ENCODE data around the gene PSMB11.

The PSMB11 gene

GRCh38 chr14:23058654-23059504 is 16.9 kb downstream of the PSMB11 start:
- in situ Hi-C loops (cut with HindIII; ENCODE audit: low pct_unique_long_range_greater_than_20kb, low sequenced_read_pairs) = no loop called here
- DNase-seq (ENCODE audit: low read depth in 1 of 2, low spot score in 1 of 2) = no peak
- no peak for TF ChIP-seq JUND (IDR thresholded peaks at IDR 0.05; ENCODE audit: low read depth)

- in situ Hi-C loops (cut with HindIII; ENCODE audit: low pct_unique_long_range_greater_than_20kb, low sequenced_read_pairs) = no loop called here
- no peak for TF ChIP-seq JUND (IDR thresholded peaks at IDR 0.05; ENCODE audit: low read depth)
- DNase-seq (ENCODE audit: low read depth in 1 of 2, low spot score in 1 of 2) = no peak
These were observed 18.7 kb downstream of the PSMB11 start for GRCh38 chr14:23060536-23061260.

DNA sequence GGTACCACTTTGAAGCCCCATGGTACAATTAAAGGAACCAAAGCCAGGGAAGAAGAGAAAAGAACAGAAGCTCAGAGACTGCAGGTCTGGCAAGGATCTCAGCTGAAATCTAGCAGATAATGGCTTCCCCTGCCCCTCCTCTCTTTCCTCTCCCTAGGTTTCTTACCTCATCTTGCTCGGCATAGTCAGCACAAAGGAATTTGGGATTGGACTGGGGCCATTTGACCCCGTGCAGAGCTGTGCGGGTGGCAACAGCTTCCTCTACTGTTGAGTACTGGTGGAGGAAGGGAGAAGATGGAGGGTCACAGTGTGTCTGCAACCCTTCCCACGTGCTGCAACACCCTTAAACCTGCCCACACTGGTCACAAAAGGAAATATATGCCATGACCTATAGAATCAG is 20.0 kb downstream of the PSMB11 start:
- in situ Hi-C loops (cut with HindIII; ENCODE audit: low pct_unique_long_range_greater_than_20kb, low sequenced_read_pairs) = no loop called here
- TF ChIP-seq JUND (IDR thresholded peaks at IDR 0.05; ENCODE audit: low read depth) = 0 out of 2 replicates have a peak, but pooled peaks have one; percentile 39
- DNase-seq (ENCODE audit: low read depth in 1 of 2, low spot score in 1 of 2) = peak; percentile 49 to 65

GRCh38 chr14:23063601-23064000 is 21.6 kb downstream of the PSMB11 start:
- no peak for TF ChIP-seq JUND (IDR thresholded peaks at IDR 0.05; ENCODE audit: low read depth)
- in situ Hi-C loops (cut with HindIII; ENCODE audit: low pct_unique_long_range_greater_than_20kb, low sequenced_read_pairs) = no loop called here
- DNase-seq (ENCODE audit: low read depth in 1 of 2, low spot score in 1 of 2) = peak; percentile 44 to 72

DNA sequence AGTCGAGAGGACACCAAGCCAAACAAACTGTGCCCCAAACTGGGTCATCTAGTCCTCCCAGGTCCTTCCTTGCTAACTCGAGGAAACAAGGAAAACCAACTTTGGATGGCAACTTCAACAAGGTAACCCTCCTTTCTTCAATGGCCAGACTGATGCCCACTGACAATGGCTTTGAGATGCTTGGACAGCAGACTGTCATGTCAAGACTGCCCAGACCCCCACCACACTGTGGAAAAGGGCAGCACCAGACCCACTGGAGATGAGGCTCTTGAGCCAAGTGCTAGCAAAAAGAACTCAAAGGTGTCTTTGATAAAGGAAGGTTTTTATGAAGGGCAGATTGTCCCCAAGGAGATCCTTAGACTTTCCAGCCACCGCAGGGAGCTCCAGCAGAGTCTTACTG is 24.4 kb downstream of the PSMB11 start:
- in situ Hi-C loops (cut with HindIII; ENCODE audit: low pct_unique_long_range_greater_than_20kb, low sequenced_read_pairs) = no loop called here
- no peak for DNase-seq (ENCODE audit: low read depth in 1 of 2, low spot score in 1 of 2)
- no peak for TF ChIP-seq JUND (IDR thresholded peaks at IDR 0.05; ENCODE audit: low read depth)

GRCh38 chr14:23066855-23067744 is 25.1 kb downstream of the PSMB11 start:
- TF ChIP-seq JUND (IDR thresholded peaks at IDR 0.05; ENCODE audit: low read depth) = no peak
- in situ Hi-C loops (cut with HindIII; ENCODE audit: low pct_unique_long_range_greater_than_20kb, low sequenced_read_pairs) = no loop called here
- no peak for DNase-seq (ENCODE audit: low read depth in 1 of 2, low spot score in 1 of 2)

GRCh38 chr14:23067847-23068788 is 26.1 kb downstream of the PSMB11 start:
- no peak for DNase-seq (ENCODE audit: low read depth in 1 of 2, low spot score in 1 of 2)
- in situ Hi-C loops (cut with HindIII; ENCODE audit: low pct_unique_long_range_greater_than_20kb, low sequenced_read_pairs) = no loop called here
- no peak for TF ChIP-seq JUND (IDR thresholded peaks at IDR 0.05; ENCODE audit: low read depth)

DNA sequence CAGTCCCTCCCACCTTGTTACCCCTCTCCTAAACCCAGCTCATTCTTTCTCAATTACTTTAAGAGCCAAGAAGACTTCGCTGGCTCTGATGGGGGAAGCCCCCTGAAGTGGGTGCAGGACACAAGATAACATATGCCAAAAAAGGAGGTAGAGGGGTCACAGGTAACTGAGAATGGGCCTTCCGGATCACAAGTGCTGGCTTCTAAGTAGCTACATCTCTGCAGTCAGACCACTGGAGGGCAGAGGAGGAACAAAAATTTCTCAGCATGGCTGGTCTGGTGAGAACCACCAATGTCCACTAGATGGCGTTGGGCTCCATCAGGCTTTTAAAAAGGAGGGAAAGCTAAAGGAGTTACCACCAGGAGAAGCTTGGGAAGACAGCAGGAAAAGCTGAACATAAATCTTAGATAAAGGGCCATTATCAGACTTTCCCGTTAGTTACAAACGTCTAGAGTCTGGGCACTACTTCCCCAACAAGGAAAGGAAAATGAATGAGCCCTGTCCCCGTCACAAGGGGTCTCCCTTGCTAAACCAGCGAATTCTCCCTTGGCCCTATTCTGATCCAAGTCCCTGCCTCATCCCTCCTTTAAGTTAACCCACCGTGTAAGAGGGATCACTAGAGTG is 26.9 kb downstream of the PSMB11 start:
- no peak for TF ChIP-seq JUND (IDR thresholded peaks at IDR 0.05; ENCODE audit: low read depth)
- in situ Hi-C loops (cut with HindIII; ENCODE audit: low pct_unique_long_range_greater_than_20kb, low sequenced_read_pairs) = no loop called here

DNA sequence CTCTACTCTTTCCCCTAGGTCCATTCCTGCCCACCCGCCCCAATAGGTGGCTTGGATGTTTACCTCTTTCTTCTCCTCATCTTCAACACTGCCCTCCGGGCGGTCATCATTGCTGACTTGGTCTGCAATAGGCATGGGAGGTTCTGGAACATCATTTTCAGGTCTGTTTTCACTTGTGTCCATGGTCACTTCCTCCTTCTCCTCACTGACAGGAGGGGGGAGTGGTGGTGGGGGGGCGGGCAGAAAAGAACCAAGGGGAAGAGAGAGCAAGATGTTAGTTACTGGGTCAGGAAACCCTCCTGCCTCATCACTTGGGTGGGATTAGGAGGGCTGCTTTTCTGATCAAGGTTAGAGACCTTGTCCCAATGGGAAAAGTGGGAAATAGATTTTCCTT is 27.4 kb downstream of the PSMB11 start:
- in situ Hi-C loops (cut with HindIII; ENCODE audit: low pct_unique_long_range_greater_than_20kb, low sequenced_read_pairs) = no loop called here
- TF ChIP-seq JUND (IDR thresholded peaks at IDR 0.05; ENCODE audit: low read depth) = no peak
- no peak for DNase-seq (ENCODE audit: low read depth in 1 of 2, low spot score in 1 of 2)

More for the DNA sequence above, 26.9 kb downstream of the PSMB11 start:
- DNase-seq (ENCODE audit: low read depth in 1 of 2, low spot score in 1 of 2) = peak; percentile 62 to 90

DNA sequence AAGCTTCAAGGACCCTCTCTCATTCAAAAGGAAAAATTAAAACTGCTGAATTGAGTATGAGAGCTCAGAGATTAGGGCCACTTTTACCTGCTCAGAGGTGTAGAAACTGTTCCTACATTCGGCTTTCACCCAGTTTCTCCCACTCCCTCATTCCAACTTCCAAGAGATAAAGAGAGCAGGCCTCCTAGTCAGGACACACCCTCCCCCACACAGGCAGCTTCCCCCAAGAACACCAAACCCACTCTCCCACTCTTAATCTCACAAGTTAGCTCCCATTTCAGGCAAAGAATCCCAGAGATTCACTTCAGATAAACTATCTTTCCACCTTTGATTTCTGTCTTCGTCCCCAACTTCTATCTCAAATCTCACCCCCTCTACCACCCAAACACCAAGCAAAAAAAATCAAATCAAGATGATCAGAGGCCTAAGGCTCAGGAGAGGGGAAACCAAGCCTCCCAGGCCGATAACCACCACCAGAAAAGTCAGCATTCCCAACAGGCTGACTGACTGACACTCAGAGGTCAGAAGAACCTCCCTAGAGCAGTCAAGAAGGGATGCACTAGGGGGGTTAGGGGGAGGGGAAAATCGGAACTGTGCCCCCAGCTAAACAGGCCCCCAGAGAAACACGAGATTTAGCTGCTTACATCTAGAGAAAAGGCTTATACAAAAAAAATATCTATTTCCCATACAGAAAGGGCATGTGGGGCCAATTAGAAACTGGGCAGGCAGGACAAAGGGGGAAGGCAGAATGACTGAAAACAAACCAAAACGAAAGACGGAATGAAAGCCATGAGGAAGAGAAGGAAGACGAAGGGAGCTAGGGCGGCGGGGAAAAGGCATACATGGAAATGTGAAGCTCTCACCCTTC is 28.5 kb downstream of the PSMB11 start:
- in situ Hi-C loops (cut with HindIII; ENCODE audit: low pct_unique_long_range_greater_than_20kb, low sequenced_read_pairs) = no loop called here
- TF ChIP-seq JUND (IDR thresholded peaks at IDR 0.05; ENCODE audit: low read depth) = no peak
- DNase-seq (ENCODE audit: low read depth in 1 of 2, low spot score in 1 of 2) = no peak

Data from T47D (cell line).